HG02973 (cell line): ENCODE data around the gene MAPT.
"Not testable (repeated sequence)": the region's sequence is repeated elsewhere in the genome, so short reads cannot be mapped to it uniquely, and the experiment has no call there.

Experiments used
- ATAC-seq: cut with Tn5 transposase; IDR thresholded peaks from one replicate; pipeline ENCODE4 v1.9.1; 2021; ENCODE audit warnings: moderate library complexity; ENCODE audit not compliant: unreplicated experiment

The MAPT gene

DNA sequence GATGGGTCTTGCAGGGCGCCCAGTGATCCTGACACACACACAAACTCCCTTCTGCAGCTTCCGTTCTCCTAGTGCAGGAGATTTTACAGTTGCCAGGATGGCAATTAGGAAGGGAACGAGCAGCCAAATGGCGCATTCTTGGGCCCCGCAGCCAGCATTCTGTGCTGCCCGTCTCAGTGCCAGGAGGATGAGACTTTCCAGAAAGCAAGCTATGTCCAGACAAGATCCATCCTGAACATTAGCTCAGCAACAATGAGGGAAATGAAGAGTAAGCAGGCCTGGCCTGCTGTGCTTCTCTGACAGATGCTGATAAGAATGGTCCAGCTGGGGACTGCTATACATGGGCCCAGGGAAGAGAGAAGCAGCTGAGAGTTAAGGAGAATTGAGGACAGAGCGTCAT lies 33.2 kb upstream of the MAPT start:
- no peak for ATAC-seq

DNA sequence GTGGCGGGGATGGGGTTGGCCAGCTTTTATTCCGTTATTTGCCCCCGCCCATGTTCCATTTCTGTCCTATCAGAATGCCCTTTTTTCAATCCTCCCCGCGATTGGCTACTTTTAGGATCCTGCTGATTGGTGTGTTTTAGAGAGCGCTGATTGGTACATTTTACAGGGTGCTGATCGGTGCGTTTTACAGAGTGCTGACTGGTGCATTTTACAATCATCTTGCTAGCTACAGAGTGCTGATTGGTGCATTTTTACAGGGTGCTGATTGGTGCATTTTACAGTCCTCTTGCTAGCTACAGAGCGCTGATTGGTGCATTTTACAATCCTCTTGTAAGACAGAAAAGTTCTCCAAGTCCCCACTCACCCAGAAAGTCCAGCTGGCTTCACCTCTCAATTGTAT lies 32.2 kb upstream of the MAPT start:
- ATAC-seq: not testable (repeated sequence)

DNA sequence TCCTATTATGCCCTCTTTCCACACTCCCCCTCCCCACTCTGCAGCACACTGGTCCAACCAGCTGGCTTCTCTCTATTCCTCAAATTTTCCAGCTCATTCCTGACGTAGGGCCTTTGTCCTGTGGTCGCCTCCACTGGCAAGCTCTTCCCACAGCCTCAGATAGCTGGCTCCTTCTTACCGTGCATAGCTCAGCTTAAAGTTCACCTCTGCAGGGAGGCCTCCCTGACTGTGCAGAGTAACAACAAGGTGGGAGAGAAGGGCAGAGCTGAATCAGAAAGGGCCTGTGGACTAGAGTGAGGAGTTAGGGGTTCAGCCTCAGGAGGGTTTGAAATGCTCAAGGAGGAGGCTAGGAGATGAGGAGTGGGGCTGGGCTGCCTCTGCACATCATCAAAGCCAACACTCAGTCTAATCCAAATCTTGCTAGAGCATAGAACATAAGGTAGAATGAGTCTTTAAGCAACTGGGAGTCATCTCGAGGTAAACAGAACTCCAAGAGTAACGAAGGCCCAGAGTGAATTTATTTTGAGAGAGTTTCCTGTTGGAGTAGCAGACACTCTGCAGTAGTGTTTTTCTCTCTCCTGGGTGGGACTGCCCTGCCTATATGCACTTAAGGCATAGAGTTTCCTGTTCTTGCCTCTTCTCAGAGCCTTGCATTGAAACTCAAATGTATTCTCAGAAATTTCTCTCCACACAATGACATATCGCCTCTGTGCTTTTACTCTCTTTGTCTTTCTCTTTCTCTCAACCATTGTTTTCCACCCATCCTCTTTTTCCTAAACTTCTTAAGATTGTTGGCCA lies 30.3 kb upstream of the MAPT start:
- no peak for ATAC-seq

DNA sequence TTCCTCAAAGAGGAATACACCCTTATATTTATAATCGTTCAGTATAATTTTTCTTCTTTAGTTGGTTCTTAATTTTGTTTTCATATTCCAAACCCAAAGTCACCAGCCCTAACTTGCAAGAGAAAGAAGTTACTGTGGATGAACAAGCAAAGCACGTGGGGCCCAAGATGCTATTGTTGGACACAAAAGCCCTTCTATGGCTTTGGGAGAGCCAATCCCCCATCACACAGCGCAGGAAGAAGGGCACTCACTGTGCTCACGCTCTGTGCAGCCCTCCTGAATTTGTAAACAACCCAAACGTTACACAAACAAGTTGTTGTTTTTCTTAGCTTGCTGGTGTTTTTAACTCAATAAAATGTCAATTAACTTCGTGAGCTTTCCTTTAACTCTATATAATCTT lies 27.2 kb upstream of the MAPT start:
- no peak for ATAC-seq

DNA sequence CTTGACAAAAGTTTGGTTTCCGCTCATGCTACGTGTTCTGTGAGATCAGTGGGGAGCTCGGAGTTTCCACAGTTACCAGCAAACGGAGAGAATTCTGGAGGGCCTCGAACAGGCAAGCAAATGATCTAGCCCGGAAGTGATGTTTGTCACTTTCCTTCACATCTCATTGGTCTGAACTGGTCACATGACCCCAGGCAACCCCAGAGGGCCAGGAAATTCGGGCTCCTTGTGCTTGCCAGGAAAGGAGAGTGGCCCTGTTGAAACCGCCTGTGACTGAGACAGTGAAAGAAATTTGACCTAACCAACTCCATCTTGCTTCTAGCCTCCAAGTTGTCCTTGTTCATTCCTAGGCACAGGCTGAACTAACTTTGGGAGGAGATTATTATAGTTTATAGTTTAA lies 26.7 kb upstream of the MAPT start:
- ATAC-seq: no peak

DNA sequence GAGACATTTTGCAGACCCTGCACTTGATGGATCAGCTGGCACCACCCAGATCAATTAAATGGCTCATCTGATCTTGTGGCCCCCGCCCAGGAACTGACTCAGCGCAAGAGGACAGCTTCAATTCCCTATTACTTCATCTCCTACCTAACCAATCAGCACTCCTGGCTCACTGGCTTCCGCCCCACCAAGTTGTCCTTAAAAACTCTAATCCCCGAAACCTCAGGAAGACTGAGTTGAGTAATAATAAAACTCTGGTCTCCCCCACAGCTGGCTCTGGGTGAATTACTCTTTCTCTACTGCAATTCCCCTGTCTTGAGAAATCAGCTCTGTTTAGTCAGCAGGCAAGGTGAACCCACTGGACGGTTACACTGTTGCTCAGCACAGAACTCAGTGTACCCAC lies 26.1 kb upstream of the MAPT start:
- no peak for ATAC-seq

DNA sequence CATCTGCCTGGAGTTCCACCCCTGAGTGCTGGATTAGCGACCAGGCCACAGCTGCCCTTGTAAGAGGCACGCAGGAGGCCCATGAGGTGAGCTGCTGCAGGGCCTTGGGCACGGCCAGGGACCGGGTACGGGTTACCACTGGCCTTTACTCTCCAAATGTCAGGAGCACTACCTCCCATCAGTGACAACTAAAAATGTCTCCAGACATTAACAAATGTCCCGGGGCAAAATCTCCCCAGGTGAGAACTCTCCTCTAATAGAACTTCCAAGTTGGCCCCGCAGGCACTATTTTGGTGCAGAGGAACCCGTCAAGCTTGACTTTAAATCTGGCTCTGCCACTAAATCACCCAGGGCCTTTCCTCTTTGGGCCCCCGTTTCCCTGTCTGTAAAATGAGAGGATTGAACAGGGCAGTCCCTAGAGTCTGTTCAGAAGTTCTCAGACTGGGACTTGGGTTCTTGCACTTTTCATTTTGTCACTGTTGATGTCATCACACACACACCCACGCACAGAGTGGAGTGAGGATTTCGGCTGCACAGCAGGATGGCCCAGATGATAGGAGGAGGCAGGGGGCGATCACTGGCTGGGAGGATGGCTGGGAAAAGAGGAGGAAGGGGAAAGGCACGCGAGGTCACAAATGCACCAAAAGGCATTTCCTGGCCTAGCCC lies 24.5 kb upstream of the MAPT start:
- ATAC-seq: no peak

DNA sequence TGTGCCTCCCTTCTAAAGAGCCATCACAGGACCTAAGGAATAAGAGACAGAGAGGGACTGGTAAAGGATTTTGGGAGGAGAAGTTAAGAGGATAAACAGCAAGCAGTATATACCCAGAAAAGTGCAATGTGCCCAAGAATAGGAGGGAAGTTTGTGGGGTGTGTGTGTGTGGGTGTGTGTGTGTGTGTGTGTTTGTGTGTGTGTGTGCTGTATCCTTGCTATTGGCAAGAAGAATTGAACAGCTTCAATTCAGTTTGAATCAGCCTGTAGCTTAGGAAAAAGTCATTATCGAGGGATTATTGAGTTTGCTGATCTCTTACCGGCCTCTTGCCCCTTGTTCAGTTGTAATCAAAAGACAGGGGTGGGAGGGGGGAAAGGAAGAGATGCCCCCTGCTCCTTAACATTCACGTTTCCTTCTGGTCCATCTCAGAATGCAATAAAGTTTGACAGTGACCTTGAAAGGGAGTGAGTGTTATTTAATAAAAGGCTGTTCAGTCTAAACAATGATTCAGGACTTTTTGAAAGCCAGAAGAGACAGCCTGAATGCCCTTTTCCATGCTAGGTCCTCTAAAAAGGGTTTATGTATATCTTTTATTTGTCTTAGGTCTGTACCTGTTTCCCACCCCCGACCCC lies 23.9 kb upstream of the MAPT start:
- ATAC-seq: no peak

DNA sequence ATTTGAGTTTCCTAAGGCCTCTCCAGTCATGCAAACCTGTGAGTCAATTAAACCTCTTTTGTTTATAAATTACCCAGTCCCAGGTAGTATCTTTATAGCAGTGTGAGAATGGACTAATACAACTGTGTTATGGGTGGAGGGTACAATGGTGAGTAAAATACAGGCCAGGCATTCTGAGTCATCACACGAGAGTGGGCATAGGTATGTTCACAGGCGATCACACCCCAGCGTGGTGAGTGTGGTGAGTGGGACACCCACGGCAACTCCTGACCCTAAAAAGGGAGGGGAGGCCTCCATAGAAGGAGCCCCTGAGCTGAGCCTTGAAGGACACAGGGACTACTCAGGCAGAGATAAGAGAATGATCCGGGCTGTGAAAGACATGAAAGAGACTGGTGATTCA lies 22.6 kb upstream of the MAPT start:
- no peak for ATAC-seq

DNA sequence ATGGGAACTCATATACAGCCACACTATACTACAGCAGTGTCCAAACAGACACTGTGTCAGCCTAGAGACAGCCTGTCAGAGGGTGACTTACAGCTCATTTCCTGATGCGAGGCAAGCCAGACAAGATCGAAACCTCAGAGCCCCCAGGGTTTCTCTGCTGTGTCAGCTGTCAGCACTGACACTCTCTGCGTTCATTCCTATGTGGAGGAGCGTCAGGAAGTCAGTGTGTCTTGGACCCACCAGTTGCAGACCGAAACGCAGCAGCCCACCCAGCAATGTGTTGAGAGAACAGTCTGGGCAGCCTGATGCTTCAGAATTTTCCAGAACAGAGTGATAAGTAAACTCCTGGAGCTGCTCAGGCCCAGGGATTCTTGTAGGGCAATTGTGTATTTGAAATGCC lies 20.6 kb upstream of the MAPT start:
- no peak for ATAC-seq

DNA sequence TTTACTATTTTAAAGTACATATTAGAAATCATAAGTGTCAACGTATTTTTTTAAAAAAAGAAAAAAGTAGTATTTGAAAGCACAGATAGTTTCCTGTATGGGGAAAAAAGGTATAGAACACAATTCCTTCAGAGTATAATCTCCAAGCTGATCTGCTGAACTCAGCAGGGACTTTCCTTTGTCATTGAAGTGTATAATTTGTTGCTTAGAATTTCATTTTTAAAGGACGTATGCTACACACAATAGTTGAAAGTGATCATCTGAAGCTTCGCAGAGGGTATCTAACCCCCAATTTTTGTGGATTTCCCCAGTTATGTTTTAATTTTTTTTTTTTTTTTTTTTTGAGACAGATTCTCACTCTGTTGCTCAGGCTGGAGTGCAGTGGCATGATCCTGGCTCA lies 20.2 kb upstream of the MAPT start:
- ATAC-seq: no peak

DNA sequence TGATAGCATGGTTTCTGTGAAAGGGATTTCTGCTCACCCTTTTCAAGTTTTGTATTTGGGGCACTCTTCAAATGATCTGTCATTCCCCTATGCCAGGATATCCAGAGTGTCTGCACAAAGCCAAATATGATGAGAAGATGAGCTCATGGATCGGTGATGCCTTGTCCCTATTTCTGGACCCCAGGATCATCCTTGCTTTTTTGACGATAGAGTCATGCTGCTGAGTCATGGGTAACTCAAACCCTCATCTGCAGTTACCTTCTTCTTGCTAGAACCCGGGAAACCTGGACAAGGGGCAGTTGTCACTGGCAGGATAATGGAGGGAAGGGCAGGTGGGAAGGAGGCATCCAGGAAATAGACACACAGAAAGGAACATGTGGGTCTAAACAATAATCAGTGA lies 17.8 kb upstream of the MAPT start:
- no peak for ATAC-seq

DNA sequence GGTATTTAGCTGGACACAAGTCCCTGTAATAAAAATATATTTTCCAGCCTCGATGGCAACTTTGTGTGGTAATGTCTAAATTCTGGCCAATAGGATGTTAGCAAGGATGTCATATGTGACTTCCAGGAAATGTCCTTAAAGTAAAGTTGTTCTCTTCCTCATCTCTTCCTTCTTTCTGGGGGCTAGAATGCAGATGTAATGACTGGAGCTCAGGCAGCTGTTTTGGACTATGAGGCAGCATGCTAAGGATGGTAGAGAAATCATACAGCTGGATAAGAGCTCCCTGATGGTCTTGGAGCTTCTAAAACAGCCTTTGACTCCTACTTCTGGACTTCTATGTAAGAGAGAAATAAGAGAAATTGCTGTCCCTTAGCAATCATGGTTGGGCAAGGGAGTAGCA lies 16.9 kb upstream of the MAPT start:
- no peak for ATAC-seq

DNA sequence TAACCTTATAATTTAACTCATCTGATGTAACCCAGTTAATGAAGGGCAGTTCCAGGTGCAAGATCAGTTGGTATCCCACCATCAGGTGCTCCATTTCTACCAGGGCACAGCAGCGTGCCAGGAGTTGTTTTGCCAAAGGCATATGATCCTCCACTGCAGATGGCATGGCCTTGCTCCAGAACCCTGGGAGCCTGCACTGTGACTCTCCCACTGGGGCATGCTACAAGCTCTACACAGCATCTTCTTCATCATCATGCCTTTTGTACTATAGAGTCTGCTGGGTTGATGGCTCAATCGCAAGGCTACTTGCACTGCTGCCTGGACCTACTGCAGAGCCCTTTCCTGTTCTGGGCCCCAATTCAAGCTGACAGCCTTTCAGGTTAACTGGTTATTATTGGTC lies 11.3 kb upstream of the MAPT start:
- no peak for ATAC-seq

DNA sequence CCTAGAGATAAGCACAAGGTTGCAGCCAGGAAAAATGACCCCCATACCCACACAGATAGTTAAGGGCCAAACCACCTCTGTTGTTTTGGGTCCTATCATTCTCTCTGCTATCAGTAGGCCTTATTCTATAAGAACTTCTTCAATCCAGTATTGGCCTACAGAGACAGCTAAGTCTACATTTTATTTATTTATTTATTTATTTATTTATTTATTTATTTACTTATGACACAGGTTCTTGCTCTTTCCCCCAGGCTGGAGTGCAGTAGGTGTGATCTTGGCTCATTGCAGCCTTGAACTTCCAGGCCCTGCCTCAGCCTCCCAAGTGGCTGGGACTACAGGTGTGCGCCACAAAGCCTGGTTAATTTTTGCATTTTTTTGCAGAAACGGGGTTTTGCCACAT lies 7.5 kb upstream of the MAPT start:
- no peak for ATAC-seq

DNA sequence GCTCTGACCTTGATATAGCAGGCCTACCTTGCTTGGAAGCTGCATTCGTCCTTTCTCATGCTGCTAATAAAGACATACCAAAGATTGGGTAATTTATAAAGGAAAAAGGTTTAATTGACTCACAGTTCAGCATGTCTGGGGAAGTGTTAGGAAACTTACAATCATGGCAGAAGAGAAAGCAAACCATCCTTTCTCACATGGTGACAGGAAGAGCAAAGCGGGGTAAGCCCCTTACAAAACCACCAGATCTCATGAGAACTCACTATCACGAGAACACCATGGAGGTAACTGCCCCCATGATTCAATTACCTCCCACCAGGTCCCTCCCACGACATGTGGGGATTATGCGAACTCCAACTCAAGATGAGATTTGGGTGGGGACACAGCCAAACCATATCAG lies 6.0 kb upstream of the MAPT start:
- ATAC-seq: no peak

DNA sequence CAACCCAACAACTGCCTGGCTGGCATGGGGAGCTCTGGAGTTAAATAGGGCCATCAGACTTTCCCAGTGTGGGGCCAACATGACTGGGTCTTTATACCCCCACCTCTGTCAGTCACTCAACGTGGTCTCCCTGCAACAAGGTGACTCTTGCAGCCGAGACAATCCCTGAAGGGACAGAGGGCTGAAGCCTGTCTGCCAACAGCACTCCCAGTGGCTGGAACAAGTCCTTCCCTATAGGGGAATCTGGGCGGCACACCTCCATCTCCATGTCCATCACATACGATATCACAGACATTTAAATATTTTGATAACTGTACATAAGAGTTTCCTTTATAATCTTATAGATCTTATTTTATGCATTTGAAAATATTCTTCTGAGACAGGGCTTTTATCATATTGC lies 4.8 kb upstream of the MAPT start:
- no peak for ATAC-seq

DNA sequence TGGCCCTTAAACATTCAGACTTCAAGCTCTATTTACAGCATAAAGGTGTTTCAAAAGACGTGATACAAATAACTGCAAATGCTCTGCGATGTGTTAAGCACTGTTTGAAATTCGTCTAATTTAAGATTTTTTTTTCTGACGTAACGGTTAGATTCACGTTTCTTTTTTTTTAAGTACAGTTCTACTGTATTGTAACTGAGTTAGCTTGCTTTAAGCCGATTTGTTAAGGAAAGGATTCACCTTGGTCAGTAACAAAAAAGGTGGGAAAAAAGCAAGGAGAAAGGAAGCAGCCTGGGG lies 681 bp upstream of the MAPT start:
- no peak for ATAC-seq

DNA sequence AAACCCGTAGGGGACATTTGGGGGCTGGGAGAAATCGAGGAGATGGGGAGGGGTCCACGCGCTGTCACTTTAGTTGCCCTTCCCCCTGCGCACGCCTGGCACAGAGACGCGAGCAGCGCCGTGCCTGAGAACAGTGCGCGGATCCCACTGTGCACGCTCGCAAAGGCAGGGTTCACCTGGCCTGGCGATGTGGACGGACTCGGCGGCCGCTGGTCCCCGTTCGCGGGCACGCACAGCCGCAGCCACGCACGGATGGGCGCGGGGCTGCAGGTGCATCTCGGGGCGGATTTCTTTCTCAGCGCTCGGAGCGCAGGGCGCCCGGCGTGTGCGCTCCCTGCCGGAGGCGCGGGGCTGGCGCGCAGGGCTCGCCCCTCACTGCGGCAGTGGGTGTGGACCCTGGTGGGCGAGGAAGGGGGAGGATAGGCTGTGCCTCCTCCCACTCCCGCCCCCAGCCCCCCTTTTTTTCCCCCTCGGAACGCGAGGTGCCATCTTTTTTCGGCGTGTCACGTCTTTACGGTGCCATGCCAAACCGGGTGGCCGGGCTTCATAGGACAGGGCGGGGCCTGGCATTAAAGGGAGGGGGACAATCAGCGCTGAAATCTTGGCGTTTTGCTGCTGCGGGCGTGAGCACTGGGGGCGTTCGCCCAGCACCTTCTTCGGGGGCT lies 1.1 kb downstream of the MAPT start:
- no peak for ATAC-seq

DNA sequence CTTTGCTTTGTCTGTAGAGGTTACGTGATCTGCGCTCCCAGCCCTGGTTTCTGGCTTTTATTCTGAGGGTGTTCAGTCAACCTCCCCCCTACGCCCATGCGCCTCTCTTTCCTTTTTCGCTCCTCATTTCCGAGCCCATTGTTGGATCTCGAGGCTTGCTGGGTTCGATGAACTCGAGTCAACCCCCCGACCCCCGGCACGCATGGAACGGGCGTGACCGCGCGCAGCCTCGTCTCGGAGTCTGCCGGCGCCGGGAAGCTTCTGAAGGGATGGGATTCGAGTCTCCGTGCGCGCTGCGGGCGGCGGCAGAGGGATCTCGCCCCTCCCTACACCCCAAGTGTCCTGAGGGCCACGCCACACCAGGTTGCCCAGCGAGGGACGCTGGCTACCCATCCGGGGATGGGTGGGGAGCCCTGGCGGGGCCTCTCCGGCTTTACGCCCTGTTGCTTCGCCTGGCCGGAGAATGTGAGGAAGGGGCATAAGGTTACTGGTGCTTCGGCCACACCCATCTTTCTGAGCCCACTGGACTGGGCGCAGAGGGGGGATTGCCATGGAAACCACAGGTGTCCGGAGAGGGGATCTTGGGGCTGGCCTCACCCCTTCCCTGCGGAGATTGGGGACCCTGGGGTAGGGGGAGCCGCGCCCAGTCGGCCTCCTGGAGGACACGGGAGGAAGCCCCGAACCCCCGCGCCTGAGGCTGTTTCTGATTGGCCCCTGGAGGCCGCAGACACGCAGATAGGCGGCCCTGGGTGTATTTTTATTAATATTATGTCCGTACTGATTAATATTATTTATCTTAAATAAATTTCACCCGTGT lies 1.8 kb downstream of the MAPT start:
- ATAC-seq: no peak
